ENCODE data around the gene IDE. TPM values are rescaled to one million over a fixed set of nuclear protein-coding genes. Genes with fewer than 3 reads are reported as not detected.
"Not testable (repeated sequence)": the region's sequence is repeated elsewhere in the genome, so short reads cannot be mapped to it uniquely, and the experiment has no call there.

The IDE gene
- total RNA-seq, 1 donor from 2014 or later: 51.1 TPM

DNA sequence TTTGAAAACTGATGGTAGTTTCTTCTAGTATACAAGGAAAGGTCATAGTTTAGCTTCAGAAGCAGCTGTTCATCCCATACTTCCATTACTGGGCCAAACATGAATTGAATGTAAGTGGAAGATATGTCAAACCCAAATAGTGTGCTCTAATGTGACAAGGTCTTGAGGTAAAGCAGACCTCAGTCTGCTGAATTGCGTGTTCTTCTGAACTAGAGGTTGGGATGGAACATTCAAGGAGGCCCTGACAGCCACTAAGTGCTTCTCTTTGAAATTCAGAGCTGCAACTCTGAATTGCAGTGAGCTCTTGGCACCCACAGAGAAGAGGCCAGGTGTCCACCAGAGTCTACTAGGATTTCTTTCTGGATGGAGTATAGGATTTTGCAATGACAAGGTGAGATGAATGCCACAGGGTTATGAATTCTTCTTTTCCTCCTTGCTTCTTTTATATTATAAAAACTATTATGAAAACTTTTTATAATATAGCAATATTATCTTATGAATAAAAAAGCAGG lies 98.5 kb downstream of the IDE start:
- TF ChIP-seq, protein P1, sequence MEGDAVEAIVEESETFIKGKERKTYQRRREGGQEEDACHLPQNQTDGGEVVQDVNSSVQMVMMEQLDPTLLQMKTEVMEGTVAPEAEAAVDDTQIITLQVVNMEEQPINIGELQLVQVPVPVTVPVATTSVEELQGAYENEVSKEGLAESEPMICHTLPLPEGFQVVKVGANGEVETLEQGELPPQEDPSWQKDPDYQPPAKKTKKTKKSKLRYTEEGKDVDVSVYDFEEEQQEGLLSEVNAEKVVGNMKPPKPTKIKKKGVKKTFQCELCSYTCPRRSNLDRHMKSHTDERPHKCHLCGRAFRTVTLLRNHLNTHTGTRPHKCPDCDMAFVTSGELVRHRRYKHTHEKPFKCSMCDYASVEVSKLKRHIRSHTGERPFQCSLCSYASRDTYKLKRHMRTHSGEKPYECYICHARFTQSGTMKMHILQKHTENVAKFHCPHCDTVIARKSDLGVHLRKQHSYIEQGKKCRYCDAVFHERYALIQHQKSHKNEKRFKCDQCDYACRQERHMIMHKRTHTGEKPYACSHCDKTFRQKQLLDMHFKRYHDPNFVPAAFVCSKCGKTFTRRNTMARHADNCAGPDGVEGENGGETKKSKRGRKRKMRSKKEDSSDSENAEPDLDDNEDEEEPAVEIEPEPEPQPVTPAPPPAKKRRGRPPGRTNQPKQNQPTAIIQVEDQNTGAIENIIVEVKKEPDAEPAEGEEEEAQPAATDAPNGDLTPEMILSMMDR (conservative IDR thresholded peaks at IDR 0.05): no peak
- no peak overlapping the region for H3K4me3 Mint-ChIP-seq
- DNase-seq (ENCODE audit: low read depth, low spot score): no peak
- no peak overlapping the region for H3K27ac Mint-ChIP-seq (ENCODE audit: unreplicated experiment)
- H3K9me3 Mint-ChIP-seq: no peaks in the 10 kb centered on the region
- H3K36me3 Mint-ChIP-seq (ENCODE audit: low read depth): peaks cover 3% of the 10 kb centered on the region
- no peaks in the 10 kb centered on the region for H3K4me1 Mint-ChIP-seq
- H3K27me3 Mint-ChIP-seq (ENCODE audit: low read depth): no peaks in the 10 kb centered on the region

DNA sequence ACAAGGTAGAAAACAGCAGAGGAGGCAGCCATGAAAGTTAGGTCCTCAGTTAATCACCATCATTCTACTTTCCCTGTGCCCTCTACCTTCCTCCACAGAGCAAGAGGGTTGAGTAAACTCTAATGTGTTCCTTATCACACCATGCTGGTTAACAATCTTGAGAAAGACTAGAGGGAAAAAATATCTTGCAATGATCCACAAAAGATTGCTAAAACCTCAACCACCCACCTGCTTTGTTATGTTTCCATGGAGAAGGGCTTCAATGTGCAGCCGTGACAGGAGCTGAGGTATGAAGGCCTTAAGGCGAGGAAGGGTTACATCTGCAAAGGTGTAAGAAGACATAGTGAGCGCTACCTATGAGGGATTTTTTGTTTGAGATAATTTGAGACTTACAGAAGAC lies 103.9 kb downstream of the IDE start:
- Mint-ChIP-seq H3K4me1 (no peaks in the 10 kb centered on the region), H3K4me3 (no peak overlapping the region), H3K36me3 (ENCODE audit: low read depth) (peaks cover 10% of the 10 kb centered on the region), H3K27ac (ENCODE audit: unreplicated experiment) (no peak overlapping the region), H3K9me3 (no peaks in the 10 kb centered on the region), H3K27me3 (ENCODE audit: low read depth) (no peaks in the 10 kb centered on the region)
- no peak for DNase-seq (ENCODE audit: low read depth, low spot score)
- TF ChIP-seq, protein P1 (conservative IDR thresholded peaks at IDR 0.05): no peak

GRCh38 chr10:92464364-92464763 lies 109.5 kb downstream of the IDE start:
- TF ChIP-seq, protein P1 (conservative IDR thresholded peaks at IDR 0.05): no peak
- Mint-ChIP-seq H3K36me3 (ENCODE audit: low read depth) (peaks cover 19% of the 10 kb centered on the region), H3K4me1 (no peaks in the 10 kb centered on the region), H3K27ac (ENCODE audit: unreplicated experiment) (no peak overlapping the region), H3K27me3 (ENCODE audit: low read depth) (no peaks in the 10 kb centered on the region), H3K9me3 (no peaks in the 10 kb centered on the region), H3K4me3 (no peak overlapping the region)
- DNase-seq (ENCODE audit: low read depth, low spot score): no peak

- Mint-ChIP-seq H3K36me3 (ENCODE audit: low read depth) (peaks cover 19% of the 10 kb centered on the region), H3K4me3 (no peak overlapping the region), H3K27me3 (ENCODE audit: low read depth) (no peaks in the 10 kb centered on the region), H3K9me3 (no peaks in the 10 kb centered on the region), H3K4me1 (no peaks in the 10 kb centered on the region), H3K27ac (ENCODE audit: unreplicated experiment) (no peak overlapping the region)
- DNase-seq (ENCODE audit: low read depth, low spot score): no peak
- TF ChIP-seq, protein P1 (conservative IDR thresholded peaks at IDR 0.05): no peak
These were observed 110.3 kb downstream of the IDE start for GRCh38 chr10:92463582-92463981.

DNA sequence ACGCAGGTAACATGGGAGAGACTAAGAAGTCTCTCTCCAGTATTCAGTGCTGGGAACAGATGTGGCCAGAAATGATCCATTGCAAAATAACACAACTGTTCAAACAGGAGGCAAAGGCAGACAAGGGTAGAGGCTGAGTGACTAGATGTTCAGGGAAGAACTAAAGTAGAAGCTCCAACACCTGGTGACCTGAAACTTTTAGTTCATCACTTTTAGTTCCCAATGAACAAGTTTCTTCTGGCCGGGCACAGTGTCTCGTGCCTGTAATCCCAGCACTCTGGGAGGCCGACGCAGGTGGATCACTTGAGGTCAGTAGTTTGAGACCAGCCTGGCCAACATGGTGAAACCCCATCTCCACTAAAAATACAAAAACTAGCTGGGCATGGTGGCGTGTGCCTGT lies 118.9 kb downstream of the IDE start:
- not testable (repeated sequence) for H3K4me3 Mint-ChIP-seq; H3K27me3 Mint-ChIP-seq (ENCODE audit: low read depth); DNase-seq (ENCODE audit: low read depth, low spot score); H3K27ac Mint-ChIP-seq (ENCODE audit: unreplicated experiment); H3K9me3 Mint-ChIP-seq; H3K4me1 Mint-ChIP-seq
- peaks cover 13% of the 10 kb centered on the region for H3K36me3 Mint-ChIP-seq (ENCODE audit: low read depth)

DNA sequence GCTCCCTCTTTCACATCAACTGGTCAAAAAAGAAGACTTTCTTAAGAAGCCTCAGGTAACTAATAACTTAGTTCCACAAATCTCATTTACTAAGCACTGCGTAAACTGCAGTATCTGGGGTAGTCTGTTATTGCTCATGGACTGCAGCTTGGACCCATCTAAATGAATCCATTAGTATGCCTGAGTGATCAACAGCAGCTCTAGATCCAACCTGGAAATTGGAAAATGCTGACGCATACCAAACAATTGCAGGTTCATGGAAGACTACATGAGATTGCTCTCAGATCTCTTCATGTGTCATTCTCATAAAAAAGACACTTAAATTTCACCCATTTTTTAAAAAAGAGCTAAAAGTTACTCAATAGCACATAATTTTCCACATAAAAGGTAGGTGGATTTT lies 121.6 kb downstream of the IDE start:
- TF ChIP-seq, protein P1 (conservative IDR thresholded peaks at IDR 0.05): no peak
- H3K4me3 Mint-ChIP-seq: no peak overlapping the region
- no peaks in the 10 kb centered on the region for H3K4me1 Mint-ChIP-seq
- no peak overlapping the region for H3K27ac Mint-ChIP-seq (ENCODE audit: unreplicated experiment)
- peaks cover 2% of the 10 kb centered on the region for H3K9me3 Mint-ChIP-seq
- peaks cover 12% of the 10 kb centered on the region for H3K36me3 Mint-ChIP-seq (ENCODE audit: low read depth)
- no peak for DNase-seq (ENCODE audit: low read depth, low spot score)
- H3K27me3 Mint-ChIP-seq (ENCODE audit: low read depth): no peaks in the 10 kb centered on the region
